NOMO-1 (cell line): Measurements from ENCODE around the gene ZNF213.

Experiments used
- DNase-seq, 2 experiments: peaks; one replicate each; lab custom pipeline; 2025; ENCODE audit not compliant: unreplicated experiment in 2 of 2; lab: John Stamatoyannopoulos, UW

The ZNF213 gene, protein sequence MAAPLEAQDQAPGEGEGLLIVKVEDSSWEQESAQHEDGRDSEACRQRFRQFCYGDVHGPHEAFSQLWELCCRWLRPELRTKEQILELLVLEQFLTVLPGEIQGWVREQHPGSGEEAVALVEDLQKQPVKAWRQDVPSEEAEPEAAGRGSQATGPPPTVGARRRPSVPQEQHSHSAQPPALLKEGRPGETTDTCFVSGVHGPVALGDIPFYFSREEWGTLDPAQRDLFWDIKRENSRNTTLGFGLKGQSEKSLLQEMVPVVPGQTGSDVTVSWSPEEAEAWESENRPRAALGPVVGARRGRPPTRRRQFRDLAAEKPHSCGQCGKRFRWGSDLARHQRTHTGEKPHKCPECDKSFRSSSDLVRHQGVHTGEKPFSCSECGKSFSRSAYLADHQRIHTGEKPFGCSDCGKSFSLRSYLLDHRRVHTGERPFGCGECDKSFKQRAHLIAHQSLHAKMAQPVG

DNA sequence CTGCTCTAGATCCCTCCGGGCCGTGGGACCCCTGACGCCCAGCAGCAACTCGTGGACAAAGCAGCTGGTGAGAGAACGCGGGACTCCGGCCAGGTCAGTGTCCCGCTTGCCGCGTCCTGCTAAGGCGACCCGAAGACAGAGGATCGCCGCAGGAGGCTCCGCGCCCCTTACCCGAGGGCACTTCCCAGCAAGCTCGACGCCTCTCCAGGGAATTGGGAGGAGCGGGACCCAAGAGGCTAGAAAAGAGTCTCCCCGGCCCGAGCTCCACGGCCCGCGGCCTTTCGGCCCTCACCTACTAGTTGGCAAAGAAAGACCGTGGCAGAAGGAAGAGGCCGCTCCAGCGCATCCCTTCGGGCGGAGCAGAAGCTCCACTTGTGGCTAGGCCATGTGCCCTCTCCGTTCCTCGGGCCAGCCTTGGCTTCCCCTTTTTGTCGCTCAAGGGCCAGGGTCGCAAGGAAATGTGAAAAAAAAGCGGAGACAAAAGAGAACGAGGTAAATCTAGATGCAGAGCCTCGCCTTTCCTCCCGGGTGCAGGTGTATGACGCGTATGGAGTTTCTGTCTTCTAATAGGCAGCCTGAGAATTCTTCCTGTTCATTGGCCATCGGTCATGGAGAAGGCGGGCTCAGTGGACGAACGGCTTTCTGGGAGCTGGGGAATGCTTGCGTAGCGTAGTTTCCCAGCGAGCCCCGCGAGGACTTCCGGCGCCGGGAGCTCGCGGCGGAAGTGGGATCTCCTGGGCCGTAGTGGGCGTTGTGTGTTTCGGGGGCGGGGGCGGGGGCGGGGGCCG, at the start of gene ZNF213:
TSS of gene ZNF213 (plus strand) at position 692 of the 788 bp plus-strand sequence. CDS start 2,252 bp downstream, outside the sequence.
- DNase-seq = peak; percentile 97 to 99

DNA sequence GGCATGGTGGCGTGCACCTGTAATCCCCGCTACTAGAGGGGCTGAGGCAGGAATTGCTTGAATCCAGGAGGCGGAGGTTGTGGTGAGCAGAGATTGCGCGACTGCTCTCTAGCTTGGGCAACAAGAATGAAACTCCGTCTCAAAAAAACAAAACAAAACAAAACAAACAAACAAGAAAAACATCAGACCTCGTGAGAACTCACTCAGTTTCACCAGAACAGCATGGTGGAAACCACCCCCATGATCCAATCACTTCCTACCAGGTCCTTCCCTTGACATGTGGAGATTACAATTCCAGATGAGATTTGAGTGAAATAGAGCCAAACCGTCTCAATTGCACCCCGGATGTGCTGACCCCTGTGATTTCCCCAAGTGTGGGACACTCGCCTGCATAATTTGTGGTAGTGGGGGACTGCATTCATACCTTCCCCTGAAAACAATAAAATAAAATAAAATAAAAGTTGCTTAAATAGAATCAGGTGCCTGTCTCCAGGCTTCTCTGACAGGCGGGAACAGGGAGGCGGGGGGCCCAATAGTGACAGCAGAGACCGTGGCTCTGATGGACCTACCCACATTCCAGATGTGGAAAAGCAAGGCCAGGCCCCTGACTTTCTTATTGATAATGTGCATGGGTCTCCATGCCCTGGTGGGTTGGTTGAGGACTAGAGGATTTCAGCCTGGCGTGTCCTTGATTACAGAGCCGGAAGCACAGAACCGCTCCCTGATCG, 48.8 kb upstream of the ZNF213 start:
- DNase-seq = no peak

DNA sequence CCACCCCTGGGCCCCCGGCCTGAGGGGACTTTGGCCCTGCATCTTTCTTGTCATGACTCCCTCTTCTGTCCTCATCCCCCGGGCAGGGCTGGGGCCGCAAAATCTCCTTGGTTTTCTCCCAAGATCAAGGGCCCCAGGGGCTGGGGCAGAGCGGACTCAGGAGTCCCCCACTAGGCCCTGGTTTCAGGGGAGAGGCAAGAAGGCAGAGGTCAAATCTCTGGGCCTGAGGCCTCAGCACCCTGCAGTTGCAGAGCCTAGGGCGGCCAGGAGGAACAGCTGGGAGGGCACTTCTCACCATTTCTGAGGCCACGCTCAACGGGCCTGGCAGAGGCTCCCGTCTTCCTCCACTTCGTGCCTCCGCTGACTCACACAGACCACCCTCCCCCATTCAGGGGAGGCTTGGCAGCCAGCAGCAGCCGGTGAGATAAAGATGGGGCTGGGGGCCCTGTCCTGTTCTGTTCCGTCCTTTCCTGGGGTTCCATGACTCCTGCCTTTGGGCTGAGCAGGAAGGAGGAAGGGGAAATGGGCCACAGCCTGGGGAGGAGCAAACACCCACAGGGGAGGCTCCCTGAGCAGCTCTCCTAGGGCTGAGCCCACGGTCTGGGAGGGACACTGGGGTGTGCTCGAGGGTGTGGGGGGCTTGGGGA, 48.1 kb upstream of the ZNF213 start:
- peak; percentile 30 to 50 for DNase-seq

DNA sequence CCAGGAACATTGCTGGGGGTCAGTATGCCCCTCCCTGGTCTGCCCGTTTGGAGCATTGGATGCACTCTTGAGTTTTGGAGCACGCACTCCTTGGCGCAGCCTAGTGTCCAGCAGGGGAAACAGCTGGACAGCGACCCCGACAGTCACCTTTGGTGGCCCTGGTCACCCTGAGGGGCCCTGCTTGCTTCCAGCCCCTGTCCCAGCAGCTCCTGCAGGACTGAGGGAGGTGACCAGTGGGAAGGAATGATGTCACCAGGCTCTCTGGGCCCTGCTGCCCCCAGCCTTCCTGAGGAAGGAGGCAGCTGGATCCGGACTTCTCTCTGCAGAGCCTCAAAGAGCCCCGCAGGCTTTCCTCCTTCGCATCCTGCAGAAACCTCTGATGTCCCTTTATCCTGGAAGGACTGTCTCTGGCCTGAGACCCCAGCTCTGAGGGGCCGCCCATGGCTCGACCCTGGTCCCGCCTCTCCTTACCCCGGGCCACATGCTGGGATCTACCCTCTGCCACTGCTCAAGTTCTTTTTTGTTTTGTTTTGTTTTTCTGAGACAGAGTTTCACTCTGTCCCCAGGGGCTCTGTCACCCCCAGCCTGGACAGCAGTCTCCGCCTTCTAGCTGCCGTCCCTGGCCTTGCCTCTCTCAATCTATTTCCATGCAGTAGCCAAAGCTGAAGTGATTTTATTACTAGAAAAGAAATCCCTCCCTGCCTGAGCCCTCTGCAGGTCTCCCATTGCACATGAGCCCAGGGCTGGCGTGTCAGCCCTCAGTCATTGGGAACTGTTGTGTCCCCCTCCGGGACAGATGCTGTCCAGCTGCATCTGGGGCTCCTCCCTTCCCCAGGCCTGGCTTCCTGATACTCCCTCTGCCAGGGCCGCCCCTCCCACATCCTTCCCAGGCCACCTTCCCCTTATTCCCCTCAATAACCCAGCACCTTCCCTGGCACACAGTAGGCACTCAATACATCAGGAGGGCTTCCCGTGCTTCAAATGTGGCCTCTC, 47.3 kb upstream of the ZNF213 start:
- no peak for DNase-seq

DNA sequence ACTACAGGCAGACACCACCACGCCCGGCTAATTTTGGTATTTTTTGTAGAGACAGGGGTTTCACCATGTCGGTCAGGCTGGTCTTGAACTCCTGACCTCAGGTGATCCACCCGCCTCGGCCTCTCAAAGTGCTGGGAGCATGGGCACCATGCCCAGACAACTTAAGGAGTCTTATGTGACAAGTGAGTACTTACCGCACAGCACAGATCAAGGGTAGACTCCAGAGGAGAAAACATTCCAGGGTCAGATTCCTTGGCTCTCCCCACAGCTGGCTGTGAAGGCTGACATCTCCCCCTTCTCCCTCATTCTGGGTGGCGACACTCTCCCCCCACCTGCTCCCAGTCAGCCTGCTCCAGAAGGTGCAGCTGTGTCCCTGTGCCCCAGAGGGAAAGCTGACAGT, 46.4 kb upstream of the ZNF213 start:
- DNase-seq = no peak

- no peak for DNase-seq
These were observed 45.7 kb upstream of the ZNF213 start for GRCh38 chr16:3088925-3089716.

GRCh38 chr16:3089717-3090592, 44.9 kb upstream of the ZNF213 start:
- no peak for DNase-seq

GRCh38 chr16:3091551-3091950, 43.3 kb upstream of the ZNF213 start:
- no peak for DNase-seq

GRCh38 chr16:3092501-3092941, 42.3 kb upstream of the ZNF213 start:
- DNase-seq = no peak

GRCh38 chr16:3094289-3095027, 40.4 kb upstream of the ZNF213 start:
- DNase-seq = peak; percentile 61 to 76

GRCh38 chr16:3095869-3096268, 39.0 kb upstream of the ZNF213 start:
- DNase-seq = peak; percentile 83 to 87

DNA sequence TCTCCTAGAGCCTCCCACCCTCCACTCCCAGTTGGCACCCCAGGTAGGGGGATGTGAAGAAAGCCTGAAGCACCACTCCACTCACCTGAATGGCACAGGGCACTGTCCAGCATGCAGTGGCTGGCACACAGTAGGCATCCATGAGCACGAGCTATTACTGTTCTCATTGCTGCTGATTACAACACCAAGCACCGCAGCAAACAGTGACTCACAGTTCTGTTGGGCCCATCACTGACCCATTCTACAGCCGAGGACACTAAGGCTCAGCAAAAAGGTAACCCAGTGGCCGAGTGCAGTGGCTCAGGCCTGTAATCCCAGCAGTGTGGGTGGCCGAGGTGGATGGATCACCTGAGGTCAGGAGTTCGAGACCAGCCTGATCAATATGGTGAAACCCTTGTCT, 38.5 kb upstream of the ZNF213 start:
- DNase-seq = no peak

DNA sequence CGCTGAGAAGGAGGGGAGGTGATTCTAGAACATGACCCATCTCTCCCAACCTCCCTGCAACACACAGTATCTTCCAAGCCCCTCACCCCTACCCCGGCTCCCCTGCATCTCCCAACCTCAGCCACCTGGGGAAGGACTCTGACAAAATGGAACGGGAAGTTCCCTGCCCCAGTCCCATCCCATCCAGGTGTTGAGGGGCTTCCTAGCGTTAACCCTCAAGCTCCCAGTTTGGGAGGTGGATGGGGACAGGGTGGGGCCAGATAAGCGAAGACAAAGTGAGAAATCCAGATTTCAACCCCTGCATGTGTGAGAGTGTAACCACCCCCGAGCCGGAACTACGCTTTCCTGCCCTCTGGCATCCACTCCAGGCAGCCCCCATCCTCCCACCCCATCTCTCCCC, 37.6 kb upstream of the ZNF213 start:
- no peak for DNase-seq

DNA sequence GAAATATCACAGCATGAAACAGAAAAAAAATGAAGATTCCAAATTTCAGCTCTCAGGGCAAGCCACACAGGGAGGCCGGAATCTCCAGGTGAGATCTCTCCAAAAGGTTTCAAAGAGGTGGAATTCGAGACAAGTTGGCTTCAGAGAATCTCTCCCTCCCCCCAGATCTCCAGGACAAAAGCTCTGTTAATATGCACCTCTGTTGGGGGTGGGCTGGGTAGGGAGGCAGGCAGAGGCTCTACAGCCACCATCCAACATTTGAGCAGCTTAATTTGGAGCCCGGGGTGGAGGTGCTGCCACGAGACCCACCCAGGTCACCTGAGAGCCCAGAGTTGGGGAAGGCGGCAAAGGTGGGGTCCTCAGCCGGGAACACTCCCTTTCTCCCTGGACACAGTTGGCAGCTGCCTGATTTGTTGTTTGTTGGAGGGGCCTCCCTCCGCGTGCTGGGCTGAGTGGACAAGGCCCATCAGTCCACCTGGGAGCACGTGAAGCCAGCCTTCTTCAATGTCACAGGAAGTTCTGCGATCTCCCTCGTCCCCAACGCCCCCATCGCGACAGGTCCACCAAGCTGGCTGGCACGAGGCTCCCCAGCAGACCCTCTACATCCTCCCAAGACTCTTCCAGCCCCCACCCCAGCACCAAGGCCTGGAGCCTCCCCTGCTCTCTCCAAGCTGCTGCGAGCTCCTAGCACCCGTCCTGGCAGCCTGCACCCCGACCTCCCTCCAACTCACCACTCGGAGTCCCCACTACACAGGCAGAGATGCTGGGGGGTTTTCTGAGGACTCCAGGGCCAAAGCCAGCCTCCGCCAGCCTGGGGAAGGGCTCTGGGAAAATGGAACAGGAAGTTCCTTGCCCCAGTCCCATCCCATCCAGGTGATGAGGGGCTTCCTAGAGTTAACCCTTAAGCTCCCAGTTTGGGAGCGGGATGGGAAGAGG, 36.1 kb upstream of the ZNF213 start, which contains the start of gene ZSCAN10:
TSS of gene ZSCAN10 (minus strand) at position 836 of the 936 bp plus-strand sequence. CDS start 6,357 bp downstream, outside the sequence.
- no peak for DNase-seq

- DNase-seq = no peak
These were observed 35.5 kb upstream of the ZNF213 start for GRCh38 chr16:3099395-3099731.
